22Rv1 (cell line): ENCODE measurements around the gene OOSP2.

Experiments used
- CTCF ChIP-seq: fragments of 450-650 bp; IDR thresholded peaks from 2 replicates; pipeline ENCODE4 v1.5.1; 2017; ENCODE audit warnings: mild to moderate bottlenecking
- ZFX ChIP-seq: fragments of 450-650 bp; IDR thresholded peaks from 2 replicates; pipeline ENCODE4 v1.6.1; 2017; ENCODE audit warnings: antibody characterized with exemption, borderline replicate concordance

GRCh38 chr11:60097189-60097588 lies 57.0 kb downstream of the OOSP2 start:
- TF ChIP-seq CTCF (no peak), ZFX (no peak)
